Measurements from ENCODE around the gene EIF1B. TPM values are rescaled to one million over a fixed set of nuclear protein-coding genes. Genes with fewer than 3 reads are reported as not detected.

Gene EIF1B
- total and polyA plus RNA-seq, 2 of the 13 experiments (the other 11 are each of a cell fraction or from before 2014, with no cell fraction given) = 12.7 to 29.1 TPM

DNA sequence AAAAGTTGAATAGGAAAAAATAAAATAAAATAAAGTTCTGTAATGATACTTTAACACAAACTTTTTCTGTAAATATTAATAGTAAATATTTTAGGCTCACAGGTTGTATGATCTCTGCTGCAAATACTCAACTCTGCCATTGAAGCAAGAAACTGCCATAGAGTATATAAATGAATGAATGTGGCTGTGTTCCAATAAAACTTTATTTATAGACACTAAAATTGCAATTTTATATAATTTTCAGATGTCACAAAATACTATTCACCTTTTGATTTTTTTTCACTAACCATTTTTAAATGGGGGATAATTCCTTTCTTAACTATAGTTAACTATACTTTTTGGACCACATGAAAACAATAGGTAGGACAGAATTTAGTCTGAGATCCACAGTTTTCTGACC, 16.0 kb downstream of the EIF1B start:
- CTCF ChIA-PET (ENCODE audit: low intra/inter-chr PET ratio, low total read pairs) = no interaction called here
- Histone ChIP-seq H3K9me3 (ENCODE audit: low read length) (no peaks in the 10 kb centered on the region), H3K27me3 (ENCODE audit: control insufficient read depth in 1 of 2, insufficient read depth in 2 of 2, low read length in 2 of 2) (no peaks in the 10 kb centered on the region; a peak in 2 of 5 replicates), H3K9ac (ENCODE audit: insufficient read depth, low read depth, low read length) (no peak overlapping the region), H3K4me3 (replicated peaks in 1 of 3; ENCODE audit: insufficient read depth in 1 of 3, low read depth in 2 of 3, low read length in 3 of 3) (no peak overlapping the region), H2AFZ (ENCODE audit: low read length) (no peak overlapping the region), H3K36me3 (replicated peaks in 1 of 2; ENCODE audit: control insufficient read depth in 1 of 2, insufficient read depth in 2 of 2, low read length in 2 of 2) (no peaks in the 10 kb centered on the region), H3K27ac (ENCODE audit: extremely low read length, insufficient read depth, low read length) (no peak overlapping the region), H4K20me1 (ENCODE audit: insufficient read depth, low read length) (no peaks in the 10 kb centered on the region), H3K79me2 (ENCODE audit: insufficient read depth, low read length) (no peaks in the 10 kb centered on the region), H3K4me2 (ENCODE audit: low read depth, low read length) (no peak overlapping the region), H3K4me1 (ENCODE audit: insufficient read depth, low read length) (peaks cover 10% of the 10 kb centered on the region; the same call in 1 of the 2 replicates)
- FAIRE-seq = no peak
- POLR2A ChIA-PET = no interaction called here
- no TSS peak for BruUV-seq (replicated peaks)
- in situ Hi-C loops (cut with HindIII; ENCODE audit: extremely low pct_ligation_motif_present, low pct_unique_long_range_greater_than_20kb) = loop anchor here (10.0 kb wide), 1 partner anchor 1549 kb away; no protein-coding TSS in a partner anchor
- TF ChIP-seq TAF1 (CRISPR knock-in tag; IDR thresholded peaks at IDR 0.05) (no peak), ZNF772 (CRISPR knock-in tag; IDR thresholded peaks at IDR 0.05) (no peak), SNRNP70 (IDR thresholded peaks at IDR 0.05; ENCODE audit: low read depth, low read length) (no peak), SCMH1 (CRISPR knock-in tag; IDR thresholded peaks at IDR 0.05; ENCODE audit: borderline replicate concordance) (no peak), ZNF335 (CRISPR knock-in tag; IDR thresholded peaks at IDR 0.05) (no peak), NAIF1 (CRISPR knock-in tag; IDR thresholded peaks at IDR 0.05; ENCODE audit: borderline replicate concordance) (no peak), ATRX (CRISPR knock-in tag; IDR thresholded peaks at IDR 0.05; ENCODE audit: borderline replicate concordance) (no peak), TOPORS (CRISPR knock-in tag; IDR thresholded peaks at IDR 0.05) (no peak)
- TF ChIP-seq, protein P1, sequence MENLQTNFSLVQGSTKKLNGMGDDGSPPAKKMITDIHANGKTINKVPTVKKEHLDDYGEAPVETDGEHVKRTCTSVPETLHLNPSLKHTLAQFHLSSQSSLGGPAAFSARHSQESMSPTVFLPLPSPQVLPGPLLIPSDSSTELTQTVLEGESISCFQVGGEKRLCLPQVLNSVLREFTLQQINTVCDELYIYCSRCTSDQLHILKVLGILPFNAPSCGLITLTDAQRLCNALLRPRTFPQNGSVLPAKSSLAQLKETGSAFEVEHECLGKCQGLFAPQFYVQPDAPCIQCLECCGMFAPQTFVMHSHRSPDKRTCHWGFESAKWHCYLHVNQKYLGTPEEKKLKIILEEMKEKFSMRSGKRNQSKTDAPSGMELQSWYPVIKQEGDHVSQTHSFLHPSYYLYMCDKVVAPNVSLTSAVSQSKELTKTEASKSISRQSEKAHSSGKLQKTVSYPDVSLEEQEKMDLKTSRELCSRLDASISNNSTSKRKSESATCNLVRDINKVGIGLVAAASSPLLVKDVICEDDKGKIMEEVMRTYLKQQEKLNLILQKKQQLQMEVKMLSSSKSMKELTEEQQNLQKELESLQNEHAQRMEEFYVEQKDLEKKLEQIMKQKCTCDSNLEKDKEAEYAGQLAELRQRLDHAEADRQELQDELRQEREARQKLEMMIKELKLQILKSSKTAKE (CRISPR knock-in tag; IDR thresholded peaks at IDR 0.05; ENCODE audit: borderline replicate concordance) = no peak
- TF ChIP-seq, protein P2, sequence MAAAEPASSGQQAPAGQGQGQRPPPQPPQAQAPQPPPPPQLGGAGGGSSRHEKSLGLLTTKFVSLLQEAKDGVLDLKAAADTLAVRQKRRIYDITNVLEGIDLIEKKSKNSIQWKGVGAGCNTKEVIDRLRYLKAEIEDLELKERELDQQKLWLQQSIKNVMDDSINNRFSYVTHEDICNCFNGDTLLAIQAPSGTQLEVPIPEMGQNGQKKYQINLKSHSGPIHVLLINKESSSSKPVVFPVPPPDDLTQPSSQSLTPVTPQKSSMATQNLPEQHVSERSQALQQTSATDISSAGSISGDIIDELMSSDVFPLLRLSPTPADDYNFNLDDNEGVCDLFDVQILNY (CRISPR knock-in tag; conservative IDR thresholded peaks at IDR 0.05) = no peak
- ATAC-seq = no peak
- intact Hi-C loops (cut with micrococcal nuclease; ENCODE audit: unreplicated experiment) = loop anchor here (5.0 kb wide), 1 partner anchor 182 kb away; the partner anchor contains the start of gene ZNF620
- no peak for DNase-seq (ENCODE audit: low spot score)

All from HepG2 (cell line).